Glutamatergic neuron (in vitro differentiated cells): Measurements from ENCODE around the gene GSTP1. TPM values are rescaled to one million over a fixed set of nuclear protein-coding genes. Genes with fewer than 3 reads are reported as not detected.
"Not testable (repeated sequence)": the region's sequence is repeated elsewhere in the genome, so short reads cannot be mapped to it uniquely, and the experiment has no call there.

ENCODE experiments used
- DNase-seq: peaks from one replicate; pipeline ENCODE4 v3.0.0; 2022
- H3K27ac Mint-ChIP-seq: one replicate; pipeline ENCODE4 v1.8.0; 2020; ENCODE audit warnings: mild to moderate bottlenecking, mixed read lengths, inconsistent platforms; ENCODE audit not compliant: unreplicated experiment
- H3K27me3 Mint-ChIP-seq: one replicate; pipeline ENCODE4 v1.8.0; 2020; ENCODE audit warnings: mild to moderate bottlenecking, moderate library complexity, mixed read lengths, inconsistent platforms; ENCODE audit not compliant: unreplicated experiment
- H3K36me3 Mint-ChIP-seq: one replicate; pipeline ENCODE4 v1.8.0; 2020; ENCODE audit warnings: mild to moderate bottlenecking, mixed read lengths, inconsistent platforms; ENCODE audit not compliant: unreplicated experiment
- H3K4me1 Mint-ChIP-seq: one replicate; pipeline ENCODE4 v1.8.0; 2020; ENCODE audit warnings: mild to moderate bottlenecking, low read depth, mixed read lengths, inconsistent platforms; ENCODE audit not compliant: unreplicated experiment
- H3K4me3 Mint-ChIP-seq: one replicate; pipeline ENCODE4 v1.8.0; 2020; ENCODE audit warnings: mild to moderate bottlenecking, mixed read lengths, inconsistent platforms; ENCODE audit not compliant: unreplicated experiment
- H3K9me3 Mint-ChIP-seq: one replicate; pipeline ENCODE4 v1.8.0; 2020; ENCODE audit warnings: mild to moderate bottlenecking, moderate library complexity, mixed read lengths, inconsistent platforms; ENCODE audit not compliant: unreplicated experiment
- CTCF ChIP-seq: fragments of 200-600 bp; sonication (generic); IDR thresholded peaks from one replicate; pipeline ENCODE4 v1.5.0; 2021; ENCODE audit not compliant: partially characterized antibody, unreplicated experiment
- total RNA-seq: library from RNA; stranded (reverse); fragmentation: NEBNext Ultra II Directional; extraction: Animal tissue kit (Norgen Biotek cat#: 25700); gene quantifications from one replicate; pipeline ENCODE4 v1.2.1, GENCODE V29; 2021; ENCODE audit not compliant: unreplicated experiment

Gene GSTP1
- total RNA-seq, 1 donor from 2014 or later, result 712 TPM

DNA sequence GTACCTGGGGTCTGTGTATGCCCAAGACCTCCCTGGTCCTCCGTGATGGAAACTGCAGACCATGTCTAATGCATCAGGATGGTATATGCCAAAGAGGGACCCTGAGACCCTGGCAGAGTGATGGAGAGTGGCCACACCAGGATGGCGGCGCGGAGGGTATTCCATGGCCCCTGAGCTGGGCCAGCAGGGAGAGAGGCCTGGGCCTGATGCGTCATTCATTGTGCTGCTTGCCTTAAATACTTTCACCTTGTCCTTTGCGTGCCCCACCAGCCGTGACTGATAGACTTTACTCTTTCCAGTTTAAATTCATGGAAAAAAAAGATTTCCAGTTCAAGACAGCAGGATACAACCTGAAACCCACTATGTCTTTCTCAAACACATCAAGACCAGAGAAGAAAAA, 17.5 kb downstream of the GSTP1 start:
- Mint-ChIP-seq H3K9me3 (peaks cover 6% of the 10 kb centered on the region), H3K4me3 (no peak overlapping the region), H3K27me3 (peaks cover 7% of the 10 kb centered on the region), H3K36me3 (peaks cover 5% of the 10 kb centered on the region), H3K4me1 (peaks cover 14% of the 10 kb centered on the region), H3K27ac (no peak overlapping the region)
- DNase-seq, result no peak
- no peak for TF ChIP-seq CTCF

- not testable (repeated sequence) for DNase-seq, H3K27me3 Mint-ChIP-seq, H3K9me3 Mint-ChIP-seq, H3K36me3 Mint-ChIP-seq
- peak overlapping the region; percentile 33 for H3K27ac Mint-ChIP-seq
- H3K4me3 Mint-ChIP-seq, result peak overlapping the region; percentile 6
- H3K4me1 Mint-ChIP-seq, result peaks cover 14% of the 10 kb centered on the region
Measured at GRCh38 chr11:67604119-67604518, 20.5 kb downstream of the GSTP1 start.

DNA sequence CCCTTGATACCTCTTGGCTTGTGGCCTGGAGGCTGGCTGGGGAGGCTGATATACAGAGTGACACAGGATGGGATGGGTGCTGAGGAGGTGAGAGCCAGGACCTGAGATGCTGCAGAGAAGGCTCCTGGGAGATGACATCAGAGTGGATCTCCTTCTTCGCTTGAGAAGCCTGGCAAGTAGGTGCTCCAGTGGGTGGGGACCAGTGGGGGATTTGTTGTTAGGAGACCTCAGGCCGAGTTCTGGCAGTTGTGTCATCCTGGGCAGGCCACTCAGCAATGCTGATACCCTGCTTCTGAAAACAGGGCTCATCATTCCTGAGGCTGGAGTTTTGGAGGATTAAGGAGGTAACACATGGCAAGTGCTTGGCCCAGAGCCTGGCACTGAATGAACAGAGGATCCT, 21.2 kb downstream of the GSTP1 start:
- H3K4me3 Mint-ChIP-seq, result peak overlapping the region; percentile 6

GRCh38 chr11:67605231-67606011, 21.8 kb downstream of the GSTP1 start:
- Mint-ChIP-seq H3K27ac (peak overlapping the region; percentile 13), H3K9me3 (peaks cover 6% of the 10 kb centered on the region), H3K4me3 (peak overlapping the region; percentile 54), H3K36me3 (no peaks in the 10 kb centered on the region), H3K27me3 (peaks cover 8% of the 10 kb centered on the region), H3K4me1 (peaks cover 14% of the 10 kb centered on the region)
- TF ChIP-seq CTCF, result no peak
- no peak for DNase-seq

More for the DNA sequence above, 21.2 kb downstream of the GSTP1 start:
- H3K27ac Mint-ChIP-seq, result peak overlapping the region; percentile 33
- peaks cover 8% of the 10 kb centered on the region for H3K27me3 Mint-ChIP-seq
- H3K9me3 Mint-ChIP-seq, result peaks cover 6% of the 10 kb centered on the region
- H3K4me1 Mint-ChIP-seq, result peaks cover 14% of the 10 kb centered on the region
- TF ChIP-seq CTCF, result no peak
- no peak for DNase-seq
- H3K36me3 Mint-ChIP-seq, result no peaks in the 10 kb centered on the region

GRCh38 chr11:67606093-67606491, 22.5 kb downstream of the GSTP1 start:
- Mint-ChIP-seq H3K36me3 (no peaks in the 10 kb centered on the region), H3K27ac (no peak overlapping the region), H3K4me1 (peaks cover 14% of the 10 kb centered on the region), H3K4me3 (peak overlapping the region; percentile 90), H3K27me3 (peaks cover 8% of the 10 kb centered on the region), H3K9me3 (peaks cover 6% of the 10 kb centered on the region)
- TF ChIP-seq CTCF, result no peak
- no peak for DNase-seq
